Esophagus muscularis mucosa (tissue), 3 donors: ENCODE data around the gene CCDC122.

ENCODE experiments used
- CTCF ChIP-seq, 3 experiments: fragments of 200-600 bp in 2 of 3; fragments of 450-650 bp in 1 of 3; sonication (generic) in 2 of 3; IDR thresholded peaks; one replicate each; pipeline ENCODE4 v1.5.1; 2017 to 2019; ENCODE audit warnings: antibody characterized with exemption in 3 of 3, mild to moderate bottlenecking in 2 of 3, moderate library complexity in 1 of 3
- POLR2A ChIP-seq: fragments of 450-650 bp; IDR thresholded peaks from one replicate; pipeline ENCODE4 v1.6.1; 2017; ENCODE audit warnings: antibody characterized with exemption, moderate library complexity, mild to moderate bottlenecking, low read depth
- POLR2AphosphoS5 ChIP-seq, 2 donors: sonication (generic); formaldehyde crosslinking; IDR thresholded peaks; one replicate each; pipeline ENCODE4 v1.6.1; 2017; ENCODE audit warnings: antibody characterized with exemption in 2 of 2

DNA sequence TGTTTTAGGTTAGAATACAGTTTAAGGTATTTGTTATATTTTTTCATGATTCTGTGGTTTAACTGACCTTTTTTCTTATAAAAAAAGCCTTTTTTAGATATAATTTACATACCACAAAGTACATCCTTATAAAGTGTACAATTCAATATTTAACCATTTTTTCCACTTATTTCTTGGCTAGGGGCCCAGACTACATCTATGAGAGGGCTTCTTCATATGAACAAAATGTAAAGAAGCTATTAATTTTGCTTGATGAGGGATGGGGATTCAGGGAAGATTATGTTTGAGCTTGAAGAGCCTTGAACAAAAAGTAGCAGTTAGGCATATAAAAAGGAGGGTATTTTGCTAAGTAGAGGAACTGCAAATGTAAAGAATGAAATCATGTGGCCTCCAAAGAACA is 2.2 kb downstream of the CCDC122 start:
- TF ChIP-seq POLR2AphosphoS5 (IDR thresholded peaks at IDR 0.05) (no peak), CTCF (IDR thresholded peaks at IDR 0.05) (no peak), POLR2A (no peak)
